Astrocyte (in vitro differentiated cells and primary cell): Measurements from ENCODE around the gene GPD1.

Source experiments
- CTCF ChIP-seq: IDR thresholded peaks from 2 replicates; pipeline ENCODE4 v1.5.1; 2011; ENCODE audit warnings: low read depth, mild to moderate bottlenecking, inconsistent platforms, low read length, moderate library complexity; ENCODE audit not compliant: insufficient read depth
- EZH2 ChIP-seq: IDR thresholded peaks from 2 replicates; pipeline ENCODE4 v1.6.1; 2012; ENCODE audit warnings: mild to moderate bottlenecking, low read length, inconsistent platforms; ENCODE audit not compliant: insufficient read depth

- TF ChIP-seq CTCF (peak; percentile 82), EZH2 (no peak)
These were observed 28.6 kb upstream of the GPD1 start for GRCh38 chr12:50074936-50075807.
